Common myeloid progenitor, CD34-positive (primary cell): ENCODE results near the gene MVB12A.

Experiments used
- CTCF ChIA-PET: fragments of 350-600 bp; sonication (Branson Sonifier 250); formaldehyde crosslinking; loops from one replicate; lab custom pipeline; 2021; ENCODE audit warnings: antibody characterized with exemption; lab: Charles Lee
- POLR2A ChIA-PET: fragments of 350-600 bp; sonication (Branson Sonifier 250); formaldehyde crosslinking; loops from one replicate; lab custom pipeline; 2021; ENCODE audit warnings: antibody characterized with exemption; lab: Charles Lee
- DNase-seq, 3 donors: peaks; one replicate each; pipeline versions ENCODE4 v3.0.0 to v3.0.0-alpha.2; 2013
- H3K27ac ChIP-seq, 2 experiments: 1 replicate in 1 of 2; 2 replicates in 1 of 2; pipeline ENCODE4 v1.7.0; 2013; ENCODE audit warnings: inconsistent platforms in 2 of 2, low read length in 2 of 2, mild to moderate bottlenecking in 2 of 2, low read depth in 1 of 2, moderate library complexity in 1 of 2; ENCODE audit not compliant: severe bottlenecking in 2 of 2, insufficient read depth in 1 of 2, poor library complexity in 1 of 2
- H3K27me3 ChIP-seq, 5 experiments: replicated peaks in 2 of 5; 1 replicate in 3 of 5; 2 replicates in 2 of 5; pipeline versions ENCODE4 v1.6.1 to v1.7.0; 2013; ENCODE audit warnings: low read length in 4 of 5, mild to moderate bottlenecking in 2 of 5, moderate library complexity in 2 of 5, inconsistent platforms in 1 of 5; ENCODE audit not compliant: insufficient read depth in 5 of 5, control insufficient read depth in 4 of 5
- H3K36me3 ChIP-seq, 4 experiments: 1 replicate in 2 of 4; 2 replicates in 2 of 4; pipeline versions ENCODE4 v1.6.1 to v1.7.0; 2013; ENCODE audit warnings: low read length in 3 of 4, control low read depth in 1 of 4, mild to moderate bottlenecking in 1 of 4; ENCODE audit not compliant: control insufficient read depth in 4 of 4, insufficient read depth in 4 of 4
- H3K4me1 ChIP-seq, 4 experiments: 1 replicate in 3 of 4; 2 replicates in 1 of 4; pipeline versions ENCODE4 v1.6.1 to v1.7.1; 2013; ENCODE audit warnings: low read length in 3 of 4, mild to moderate bottlenecking in 3 of 4, control low read depth in 1 of 4, inconsistent platforms in 1 of 4, moderate library complexity in 1 of 4; ENCODE audit not compliant: control insufficient read depth in 4 of 4, insufficient read depth in 4 of 4; ENCODE audit errors: control extremely low read depth in 1 of 4
- H3K4me3 ChIP-seq, 7 experiments: 1 replicate in 4 of 7; 2 replicates in 3 of 7; pipeline versions ENCODE4 v1.5.1 to v1.7.0; 2013; ENCODE audit warnings: mild to moderate bottlenecking in 7 of 7, low read length in 6 of 7, moderate library complexity in 6 of 7, inconsistent platforms in 2 of 7, low read depth in 2 of 7, control low read depth in 1 of 7; ENCODE audit not compliant: insufficient read depth in 4 of 7, control insufficient read depth in 1 of 7; ENCODE audit errors: extremely low read depth in 1 of 7
- H3K9me3 ChIP-seq, 5 experiments: 1 replicate in 4 of 5; 2 replicates in 1 of 5; pipeline versions ENCODE4 v1.6.1 to v1.7.1; 2013; ENCODE audit warnings: low read length in 4 of 5, mild to moderate bottlenecking in 2 of 5, inconsistent platforms in 1 of 5, low read depth in 1 of 5, moderate library complexity in 1 of 5; ENCODE audit not compliant: control insufficient read depth in 4 of 5, insufficient read depth in 2 of 5; ENCODE audit errors: control extremely low read depth in 1 of 5
- WGBS: methylation state at CpG from one replicate; pipeline ENCODE4 v1.1.5; 2013; ENCODE audit not compliant: insufficient coverage; 5-methylcytosine and 5-hydroxymethylcytosine counted together

Gene MVB12A

DNA sequence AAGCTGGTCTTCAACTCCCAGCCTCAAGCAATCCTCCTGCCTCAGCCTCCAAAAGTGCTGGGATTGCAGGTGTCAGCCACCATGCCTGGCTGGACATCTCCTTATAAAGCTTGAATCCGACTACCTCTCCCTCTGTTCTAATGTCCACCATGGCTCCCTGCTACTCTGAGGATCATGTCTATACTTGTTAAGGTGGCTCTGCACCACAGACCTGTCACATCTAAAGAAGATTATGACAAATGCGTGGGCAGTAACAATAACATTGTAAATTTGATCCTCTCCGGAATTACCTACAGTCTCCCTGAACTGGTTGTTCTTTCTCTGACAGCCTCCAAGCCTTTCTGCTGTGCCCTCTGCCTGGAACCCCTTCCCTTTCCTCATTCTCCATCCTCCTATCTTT lies 39.1 kb downstream of the MVB12A start:
- H3K36me3 ChIP-seq = no peaks in the 10 kb centered on the region
- H3K27ac ChIP-seq = no peak overlapping the region
- POLR2A ChIA-PET = interaction anchor here (0.5 kb wide), 1 partner anchor 29 kb away, joined by 3 read pairs; no protein-coding TSS in a partner anchor
- peaks cover 0 to 34% (median 19%) of the 10 kb centered on the region in 5 experiments for H3K27me3 ChIP-seq
- H3K9me3 ChIP-seq = no peaks in the 10 kb centered on the region
- DNase-seq = no peak
- 91% methylated on average over 3 of the region's 3 CpGs for WGBS
- H3K4me3 ChIP-seq = no peak overlapping the region
- H3K4me1 ChIP-seq = peaks cover 0 to 4% (median 2%) of the 10 kb centered on the region in 4 experiments
- CTCF ChIA-PET = interaction anchor here (0.8 kb wide), 1 partner anchor 34 kb away, joined by 3 read pairs; no protein-coding TSS in a partner anchor

DNA sequence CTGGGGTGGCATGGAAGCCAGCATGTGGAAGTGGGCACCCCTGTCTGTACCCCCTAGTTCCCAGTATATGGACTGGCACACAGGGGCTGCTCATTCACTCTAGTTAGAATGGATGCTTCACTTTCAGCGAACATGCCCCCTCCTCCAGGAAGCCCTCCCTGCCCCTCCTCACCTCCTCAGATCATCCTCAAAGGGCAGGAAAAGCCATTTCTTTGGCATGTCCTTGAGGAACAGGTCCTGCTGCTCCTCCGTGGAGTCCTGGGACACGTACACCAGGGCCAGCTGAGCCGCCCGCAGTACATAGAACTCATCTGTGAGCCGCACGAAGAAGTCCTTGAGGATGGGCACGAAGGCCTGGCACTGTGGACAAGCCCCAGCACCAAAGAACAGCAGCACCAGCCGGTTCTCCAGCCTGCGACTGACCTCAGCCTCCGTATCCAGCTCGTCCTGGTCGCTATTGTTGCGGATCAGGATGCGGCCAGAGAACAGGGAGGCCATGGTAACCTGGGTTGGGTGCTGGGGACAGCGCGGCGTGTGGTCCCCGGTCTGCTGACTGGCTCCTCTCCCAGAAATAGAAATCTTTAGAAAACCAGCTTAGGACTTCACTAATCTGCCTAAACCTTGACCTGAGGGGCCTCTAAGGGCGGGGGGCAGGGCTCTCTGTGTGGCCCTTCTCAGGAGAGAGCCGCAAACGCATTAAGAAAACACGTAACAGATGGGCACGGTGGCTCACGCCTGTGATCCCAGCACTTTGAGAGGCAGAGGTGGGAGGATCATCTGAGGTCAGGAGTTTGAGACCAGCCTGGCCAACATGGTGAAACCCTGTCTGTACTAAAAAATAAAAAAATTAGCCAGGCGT lies 40.8 kb downstream of the MVB12A start, which contains the start of gene NXNL1:
TSS of gene NXNL1 (minus strand) at position 555 of the 859 bp plus-strand sequence. CDS start at position 498, 57 bp downstream.
- CTCF ChIA-PET = interaction anchor here (1.3 to 2.0 kb wide), 2 partner anchors 13 to 35 kb away, joined by 4 to 5 read pairs; partner anchors contain the start of gene TMEM221
- Histone ChIP-seq H3K9me3 (no peaks in the 10 kb centered on the region), H3K36me3 (no peaks in the 10 kb centered on the region), H3K27ac (no peak within 1 kb of the TSS), H3K27me3 (peaks cover 0 to 21% (median 12%) of the 10 kb centered on the region in 5 experiments), H3K4me3 (no peak within 1 kb of the TSS), H3K4me1 (peaks cover 0 to 4% (median 1%) of the 10 kb centered on the region in 4 experiments)
- DNase-seq = no peak
- WGBS = 94% methylated on average over 25 of the region's 26 CpGs
- POLR2A ChIA-PET = no interaction called here

DNA sequence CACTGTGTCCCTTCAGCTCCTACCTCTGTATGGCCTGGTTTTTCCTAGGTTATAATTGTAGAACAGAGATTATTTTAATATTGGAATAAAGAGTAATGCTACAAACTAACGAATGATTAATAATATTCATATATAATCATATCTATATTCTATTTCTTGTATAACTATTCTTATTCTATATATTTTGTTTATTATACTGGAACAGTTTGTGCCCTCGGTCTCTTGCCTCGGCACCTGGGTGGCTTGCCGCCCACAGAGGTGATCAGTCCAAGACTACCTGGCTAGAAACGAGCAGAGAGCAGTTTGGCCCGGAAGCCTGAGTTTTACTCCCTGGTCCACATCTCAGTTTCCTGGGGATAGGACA lies 46.6 kb downstream of the MVB12A start:
- Histone ChIP-seq H3K36me3 (no peaks in the 10 kb centered on the region), H3K27ac (no peak overlapping the region), H3K9me3 (no peaks in the 10 kb centered on the region), H3K27me3 (no peaks in the 10 kb centered on the region), H3K4me3 (no peak overlapping the region), H3K4me1 (peaks cover 0 to 34% (median 22%) of the 10 kb centered on the region in 4 experiments)
- no peak for DNase-seq
- ChIA-PET POLR2A (interaction anchor here (1.0 kb wide), 1 partner anchor 47 kb away, joined by 3 read pairs; the partner anchor contains the start of gene MVB12A), CTCF (interaction anchor here (0.6 to 2.6 kb wide), 11 partner anchors 10 to 485 kb away, joined by 3 to 13 read pairs (median 5); no protein-coding TSS in a partner anchor)
- no CpG with 5 or more reads among the region's 6 CpGs for WGBS

DNA sequence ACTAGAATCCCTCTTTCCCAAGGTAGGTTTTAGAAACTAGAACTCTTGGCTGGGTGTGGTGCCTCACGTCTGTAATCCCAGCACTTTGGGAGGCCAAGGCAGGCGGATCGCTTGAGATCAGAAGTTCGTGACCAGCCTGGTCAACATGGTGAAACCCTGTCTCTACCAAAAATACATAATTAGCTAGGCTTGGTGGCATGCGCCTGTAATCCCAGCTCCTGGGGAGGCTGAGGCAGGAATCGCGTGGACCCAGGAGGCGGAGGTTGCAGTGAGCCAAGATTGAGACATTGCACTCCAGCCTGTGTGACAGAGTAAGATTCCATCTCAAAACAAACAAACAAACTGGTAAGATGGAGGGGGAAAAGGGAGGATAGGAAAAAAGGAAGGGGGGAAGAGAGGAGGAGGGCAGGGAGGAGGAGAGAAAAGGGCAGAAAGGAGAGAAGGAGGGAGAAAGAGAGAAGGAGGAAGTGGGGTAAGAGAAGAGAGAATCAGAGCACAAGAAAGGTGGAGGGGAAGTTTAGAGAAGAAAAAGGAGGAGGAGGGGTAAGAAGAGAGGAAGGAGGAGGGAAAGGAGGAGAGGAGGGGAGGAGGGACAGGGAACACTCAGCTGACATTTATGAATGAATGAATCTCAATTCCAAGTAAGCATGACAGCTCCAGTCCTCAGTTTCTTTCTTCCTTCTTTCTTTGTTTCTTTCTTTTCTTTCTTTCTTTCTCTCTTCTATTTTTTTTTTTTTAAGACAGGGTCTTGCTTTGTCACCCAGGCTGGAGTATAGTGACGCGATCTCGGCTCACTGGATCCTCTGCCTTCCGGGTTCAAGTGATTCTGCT lies 47.8 kb downstream of the MVB12A start:
- H3K27ac ChIP-seq = no peak overlapping the region
- no peaks in the 10 kb centered on the region for H3K9me3 ChIP-seq
- no peak overlapping the region for H3K4me3 ChIP-seq
- DNase-seq = no peak
- POLR2A ChIA-PET = no interaction called here
- H3K36me3 ChIP-seq = no peaks in the 10 kb centered on the region
- H3K27me3 ChIP-seq = no peaks in the 10 kb centered on the region
- H3K4me1 ChIP-seq = peaks cover 0 to 39% (median 26%) of the 10 kb centered on the region in 4 experiments
- CTCF ChIA-PET = interaction anchor here (0.6 to 2.5 kb wide), 7 partner anchors 13 to 103 kb away, joined by 3 to 8 read pairs (median 5); no protein-coding TSS in a partner anchor
- 96% methylated on average over 5 of the region's 12 CpGs for WGBS

DNA sequence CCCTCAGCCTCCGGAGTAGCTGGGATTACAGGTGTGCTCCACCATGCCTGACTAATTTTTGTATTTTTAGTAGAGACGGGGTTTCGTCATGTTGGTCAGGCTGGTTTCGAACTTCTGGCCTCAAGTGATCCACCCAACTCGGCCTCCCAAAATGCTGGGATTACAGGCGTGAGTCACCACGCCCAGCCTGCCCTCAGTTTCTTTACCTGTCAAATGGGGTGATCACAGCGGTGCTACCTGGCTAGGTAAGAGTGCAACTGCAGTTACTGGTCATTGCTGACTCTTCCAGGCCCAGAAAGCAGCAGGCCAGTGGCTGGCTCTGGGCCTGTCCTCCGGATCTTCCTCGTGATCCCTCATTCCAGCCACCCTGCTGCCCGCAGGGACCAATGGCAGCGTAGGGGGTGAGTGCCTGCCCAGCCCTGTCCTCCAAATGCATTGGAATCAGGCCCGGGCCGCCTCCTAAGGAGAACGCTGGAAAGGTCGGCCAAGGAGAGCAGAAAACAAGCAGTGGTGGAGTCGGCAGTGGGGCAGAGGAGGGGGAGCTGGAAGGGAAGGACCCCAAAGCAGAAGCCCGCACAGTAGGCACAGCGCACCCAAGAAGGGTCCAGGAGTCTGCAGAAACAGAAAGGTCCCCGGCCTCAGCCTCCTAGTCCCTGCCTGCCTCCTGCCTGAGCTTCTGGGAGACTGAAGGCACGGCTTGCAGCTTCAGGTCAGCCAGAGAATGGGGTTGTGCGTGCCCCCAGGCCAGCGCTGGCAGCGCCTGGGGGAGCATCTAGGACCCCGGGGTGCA lies 48.6 kb downstream of the MVB12A start:
- no peak for DNase-seq
- Histone ChIP-seq H3K4me1 (peaks cover 0 to 48% (median 32%) of the 10 kb centered on the region in 4 experiments), H3K36me3 (no peaks in the 10 kb centered on the region), H3K9me3 (no peaks in the 10 kb centered on the region), H3K27me3 (no peaks in the 10 kb centered on the region), H3K4me3 (peak overlapping the region in 6 of 7 experiments; percentile 44 to 86 (median 76)), H3K27ac (peak overlapping the region in 1 of 2 experiments; percentile 14)
- ChIA-PET POLR2A (no interaction called here), CTCF (interaction anchor here (0.8 to 1.6 kb wide), 5 partner anchors 14 to 77 kb away, joined by 3 to 5 read pairs (median 3); no protein-coding TSS in a partner anchor)
- WGBS = 95% methylated on average over 17 of the region's 25 CpGs

DNA sequence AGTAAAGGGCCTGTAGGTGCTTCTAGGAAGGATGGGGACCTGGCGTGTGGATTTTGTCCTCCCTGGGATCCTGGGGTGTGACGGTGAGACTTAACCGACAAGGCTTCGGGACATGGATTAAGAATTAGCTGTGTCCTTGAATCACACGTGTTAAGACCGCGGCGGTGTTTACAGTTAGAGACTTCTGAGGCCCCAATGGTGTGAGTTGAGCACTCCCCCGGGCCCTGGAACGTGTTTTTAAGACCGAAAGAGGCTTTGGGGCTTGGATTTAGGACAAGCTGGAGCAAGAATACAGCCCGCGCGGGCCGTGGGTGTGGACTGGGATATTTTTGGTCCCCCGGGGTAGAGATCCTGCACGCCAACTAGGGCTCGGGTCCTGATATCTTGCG lies 49.2 kb downstream of the MVB12A start:
- ChIA-PET POLR2A (no interaction called here), CTCF (interaction anchor here (0.8 to 1.6 kb wide), 4 partner anchors 15 to 77 kb away, joined by 3 to 5 read pairs (median 3); no protein-coding TSS in a partner anchor)
- Histone ChIP-seq H3K27ac (peak overlapping the region in 1 of 2 experiments; percentile 14), H3K4me3 (peak overlapping the region; percentile 44 to 86 (median 75)), H3K4me1 (peaks cover 0 to 50% (median 33%) of the 10 kb centered on the region in 4 experiments), H3K9me3 (no peaks in the 10 kb centered on the region), H3K27me3 (no peaks in the 10 kb centered on the region), H3K36me3 (no peaks in the 10 kb centered on the region)
- DNase-seq = peak in 1 of 3 donors; percentile 25
- 5% methylated on average over 18 of the region's 19 CpGs for WGBS
